ENCODE data around the gene IGSF9.
A peak's percentile ranks its signal among the peaks of the same experiment; 100 is the strongest.
"Not testable (repeated sequence)": the region's sequence is repeated elsewhere in the genome, so short reads cannot be mapped to it uniquely, and the experiment has no call there.

The IGSF9 gene

DNA sequence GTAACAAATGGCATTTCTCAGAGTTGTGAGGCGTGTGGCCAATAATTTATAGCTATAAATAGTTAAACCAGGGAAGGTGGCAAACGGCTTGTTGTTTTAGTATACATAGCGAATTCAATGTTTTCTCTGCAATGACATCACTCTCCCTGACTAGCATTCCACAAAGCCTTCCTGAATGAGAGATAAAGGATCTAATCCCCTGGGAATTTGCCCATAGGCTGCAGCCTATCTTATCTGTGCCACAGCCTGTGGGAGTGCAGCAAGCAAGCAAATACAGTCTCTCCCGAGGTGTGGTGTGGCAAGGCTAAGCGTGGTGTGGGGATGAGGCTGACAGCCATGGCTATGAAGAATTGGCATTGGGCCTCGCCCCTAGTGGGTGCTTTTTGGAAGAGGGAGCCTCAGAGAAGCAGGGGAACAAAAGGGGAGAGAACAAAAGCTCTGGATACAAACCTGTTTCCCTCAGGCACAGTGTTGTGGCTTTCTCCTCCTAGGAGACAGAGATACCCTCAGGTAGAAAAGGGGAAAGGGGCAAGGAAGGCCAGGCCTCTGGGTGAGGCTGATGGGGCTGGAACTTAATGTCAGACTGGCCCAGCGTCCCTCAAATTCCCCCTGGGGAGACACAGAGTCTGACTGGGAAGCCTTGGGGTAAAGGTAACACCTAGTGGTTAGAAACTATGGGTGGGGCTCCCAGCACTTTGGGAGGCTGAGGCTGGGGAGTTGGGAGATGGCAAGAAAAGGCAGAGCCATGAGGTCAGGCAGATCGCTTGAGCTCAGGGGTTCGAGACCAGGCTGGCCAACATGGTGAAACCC lies 29.0 kb downstream of the IGSF9 start:
- peaks cover 70% of the 10 kb centered on the region for H3K4me1 Mint-ChIP-seq (ENCODE audit: low read depth)
- H3K27me3 Mint-ChIP-seq: no peaks in the 10 kb centered on the region
- H3K9me3 Mint-ChIP-seq (ENCODE audit: low read depth): no peaks in the 10 kb centered on the region
- H3K27ac Mint-ChIP-seq: peak overlapping the region; percentile 4
- no peak overlapping the region for H3K4me3 Mint-ChIP-seq
- H3K36me3 Mint-ChIP-seq: peaks cover 15% of the 10 kb centered on the region

DNA sequence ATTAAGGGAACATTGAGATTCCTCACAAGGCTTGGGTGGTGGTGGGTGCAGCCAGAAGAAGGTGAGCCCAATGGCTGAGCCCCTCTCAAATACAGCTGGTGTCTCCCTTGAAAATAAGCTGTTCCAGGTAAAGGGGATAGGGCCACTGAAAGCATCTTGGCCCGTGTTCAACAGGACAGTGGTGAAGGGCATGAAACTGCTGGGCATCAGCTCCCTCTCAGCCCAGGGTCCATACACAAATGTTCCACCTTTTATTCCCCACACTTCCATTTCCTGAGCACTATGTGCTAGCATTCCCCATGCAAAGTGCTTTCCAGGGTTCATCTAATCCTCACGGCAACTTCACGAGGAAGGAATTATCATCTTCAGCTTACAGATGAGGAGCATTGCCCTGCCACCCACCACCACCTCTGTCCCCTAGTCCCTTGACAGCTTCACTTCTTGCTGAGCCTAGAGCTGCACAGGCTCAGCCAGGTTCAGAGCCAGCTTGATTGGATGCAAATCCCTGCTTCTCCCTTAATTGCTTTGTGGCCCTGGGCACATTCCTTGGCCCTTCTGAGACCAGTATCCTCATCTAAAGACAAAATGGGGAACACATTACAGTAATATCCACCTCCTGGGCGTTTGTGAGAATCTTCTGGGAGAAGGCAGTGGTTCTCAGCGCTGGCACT lies 29.7 kb downstream of the IGSF9 start:
- Mint-ChIP-seq H3K4me1 (ENCODE audit: low read depth) (peaks cover 70% of the 10 kb centered on the region), H3K4me3 (no peak overlapping the region), H3K9me3 (ENCODE audit: low read depth) (no peaks in the 10 kb centered on the region), H3K27me3 (no peaks in the 10 kb centered on the region), H3K27ac (peak overlapping the region; percentile 59), H3K36me3 (peaks cover 12% of the 10 kb centered on the region)

DNA sequence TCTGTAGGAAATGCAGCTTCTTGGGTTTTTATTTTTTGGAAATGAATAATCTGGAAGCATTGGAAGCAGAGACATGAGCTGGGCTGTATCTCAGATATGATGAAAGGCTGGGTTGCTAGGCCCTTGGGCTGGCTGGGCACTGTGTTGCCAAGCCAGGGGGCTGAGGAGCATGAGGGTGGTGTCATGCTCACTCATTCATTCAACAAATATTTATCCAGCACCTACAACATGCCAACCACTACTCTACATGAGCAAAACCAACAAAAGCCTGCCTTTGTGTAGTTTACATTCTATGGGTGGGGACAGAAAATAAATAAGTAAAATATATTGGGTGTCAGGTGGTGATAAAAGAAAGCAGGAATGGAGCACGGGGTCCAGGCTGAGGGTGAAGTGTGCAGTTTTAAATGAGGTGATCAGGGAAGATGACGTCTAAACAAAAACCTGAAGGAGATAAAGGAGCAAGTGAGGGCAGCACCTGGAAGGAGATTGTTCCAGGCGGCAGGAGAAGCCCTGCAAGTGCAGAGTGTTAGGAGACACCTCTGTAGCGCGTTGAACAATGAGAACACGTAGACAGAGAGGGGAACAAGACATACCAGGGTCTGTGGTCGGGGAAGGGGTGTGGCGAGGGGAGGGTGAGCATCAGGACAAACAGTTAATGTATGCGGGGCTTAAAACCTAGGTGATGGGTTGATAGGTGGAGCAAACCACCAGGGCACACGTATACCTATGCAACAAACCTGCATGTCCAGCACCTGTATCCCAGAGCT lies 31.0 kb downstream of the IGSF9 start:
- H3K9me3 Mint-ChIP-seq (ENCODE audit: low read depth): no peaks in the 10 kb centered on the region
- H3K27me3 Mint-ChIP-seq: no peaks in the 10 kb centered on the region
- H3K36me3 Mint-ChIP-seq: peaks cover 12% of the 10 kb centered on the region
- peak overlapping the region; percentile 54 for H3K27ac Mint-ChIP-seq
- peaks cover 70% of the 10 kb centered on the region for H3K4me1 Mint-ChIP-seq (ENCODE audit: low read depth)
- no peak overlapping the region for H3K4me3 Mint-ChIP-seq

DNA sequence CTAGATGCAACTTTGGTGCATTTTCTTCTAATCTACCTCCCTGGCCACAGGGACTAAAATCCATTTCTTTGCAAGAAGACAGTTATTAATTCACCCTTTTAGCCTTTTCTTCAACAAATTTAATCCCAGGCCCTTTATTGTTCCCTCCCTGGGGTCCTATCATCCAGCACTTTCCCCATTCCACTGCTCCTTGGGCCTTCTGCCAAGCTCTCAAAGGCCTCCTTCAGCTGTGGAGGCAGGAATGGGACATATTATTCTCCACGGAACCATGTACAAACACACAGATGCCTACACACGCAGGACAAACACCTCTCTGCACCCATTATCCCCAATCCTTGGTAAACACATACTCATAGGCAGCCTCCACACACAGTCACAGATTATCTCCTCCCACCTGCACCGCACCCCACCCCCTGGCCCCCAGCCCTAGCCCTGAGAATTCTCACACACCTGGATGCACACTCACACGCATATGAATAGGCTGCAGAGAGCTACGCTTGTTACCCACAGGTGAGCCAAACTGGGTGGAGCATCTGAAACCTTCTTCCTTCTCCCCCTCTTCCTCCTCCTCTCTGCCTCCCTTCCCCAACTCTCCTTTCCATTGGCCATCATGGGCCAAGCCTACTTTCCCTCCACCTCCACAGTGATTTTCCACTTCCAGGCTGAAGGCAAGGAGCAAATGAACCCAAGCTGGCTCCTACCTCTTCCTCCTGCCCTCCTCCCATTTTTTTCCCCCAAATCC lies 31.8 kb downstream of the IGSF9 start:
- no peak overlapping the region for H3K4me3 Mint-ChIP-seq
- H3K9me3 Mint-ChIP-seq (ENCODE audit: low read depth): no peaks in the 10 kb centered on the region
- H3K27ac Mint-ChIP-seq: no peak overlapping the region
- H3K36me3 Mint-ChIP-seq: peaks cover 12% of the 10 kb centered on the region
- H3K4me1 Mint-ChIP-seq (ENCODE audit: low read depth): peaks cover 67% of the 10 kb centered on the region
- no peaks in the 10 kb centered on the region for H3K27me3 Mint-ChIP-seq

DNA sequence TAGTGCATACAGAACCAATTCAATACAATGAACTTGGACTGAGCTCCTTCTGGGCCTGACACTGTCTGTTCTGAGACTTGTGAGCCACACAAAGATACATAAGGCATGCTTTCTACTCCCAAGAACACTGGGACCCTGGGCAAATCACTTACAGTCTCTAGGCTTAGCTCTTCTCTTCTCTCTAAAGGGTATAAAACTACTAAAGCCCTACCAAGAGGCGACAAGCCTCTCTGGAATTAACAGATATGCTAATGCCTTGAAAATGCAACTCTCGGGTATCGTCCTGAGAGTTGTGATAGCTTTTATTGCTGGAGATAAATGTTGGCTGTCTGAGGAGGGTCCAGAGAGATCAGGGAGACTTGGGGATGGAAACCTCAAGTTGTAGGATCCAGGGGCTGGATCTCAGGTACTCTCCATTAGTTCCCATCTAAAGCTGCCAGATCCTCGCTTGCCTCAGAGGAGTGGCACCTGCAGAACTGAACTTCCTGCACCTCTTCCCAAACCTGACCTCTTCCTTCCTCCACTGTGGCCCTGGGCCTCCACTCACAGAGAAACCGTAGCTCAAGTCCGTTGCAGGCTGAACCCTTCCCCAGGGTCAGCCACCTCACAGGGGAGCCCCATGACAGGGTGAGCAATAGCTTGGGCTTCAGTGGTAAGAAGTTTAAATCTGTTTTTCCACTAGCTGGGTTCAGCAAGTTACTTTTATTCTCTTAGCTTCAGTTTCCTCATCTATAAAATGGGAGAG lies 33.9 kb downstream of the IGSF9 start:
- H3K27ac Mint-ChIP-seq: peak overlapping the region; percentile 89
- no peaks in the 10 kb centered on the region for H3K27me3 Mint-ChIP-seq
- H3K4me1 Mint-ChIP-seq (ENCODE audit: low read depth): peaks cover 63% of the 10 kb centered on the region
- peak overlapping the region; percentile 20 for H3K4me3 Mint-ChIP-seq
- no peaks in the 10 kb centered on the region for H3K9me3 Mint-ChIP-seq (ENCODE audit: low read depth)
- peaks cover 3% of the 10 kb centered on the region for H3K36me3 Mint-ChIP-seq

DNA sequence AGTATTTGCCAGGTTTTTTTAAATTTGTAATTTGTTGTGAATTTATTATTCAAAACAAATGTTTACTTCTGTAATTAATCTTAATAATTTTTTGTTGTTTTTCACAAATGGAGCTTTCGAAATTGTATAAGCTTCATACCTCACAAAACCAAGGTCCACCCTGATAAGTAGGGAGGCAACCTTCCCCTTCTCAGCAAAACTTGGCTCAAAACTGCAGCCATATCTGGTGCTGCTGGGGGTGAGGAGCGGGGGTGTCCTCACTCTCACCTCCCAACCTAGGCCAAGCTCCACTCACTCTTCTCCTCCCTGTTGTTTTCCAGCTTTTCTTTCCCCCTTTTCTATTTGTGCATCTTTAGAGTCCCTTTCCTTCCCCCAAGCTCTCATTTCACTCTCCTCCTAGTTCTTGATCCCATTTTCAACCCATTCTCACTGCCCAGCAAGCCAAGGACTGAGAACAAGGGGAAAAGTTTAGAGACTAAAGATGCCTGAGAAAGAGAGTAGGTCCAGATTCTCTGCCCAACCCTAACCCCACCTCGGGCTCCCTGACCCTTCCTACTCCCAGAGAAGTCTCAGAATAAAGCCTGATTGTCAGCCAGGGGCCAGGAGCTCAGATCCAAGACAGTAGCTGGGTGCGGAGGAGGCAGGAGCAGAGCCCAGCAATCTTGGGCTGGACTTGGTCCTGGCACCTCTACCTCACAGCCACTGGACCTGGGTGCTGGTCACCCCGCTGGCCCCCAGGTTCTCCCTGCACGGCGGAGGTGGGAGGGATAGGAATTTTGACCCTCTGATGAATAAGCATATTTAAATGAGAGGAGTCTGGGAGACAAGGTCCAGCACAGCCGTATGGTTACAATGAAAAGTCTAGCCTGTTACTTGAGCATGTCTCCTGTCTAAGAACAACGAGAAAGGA lies 37.1 kb downstream of the IGSF9 start:
- Mint-ChIP-seq H3K27ac (no peak overlapping the region), H3K4me3 (no peak overlapping the region), H3K27me3 (no peaks in the 10 kb centered on the region), H3K9me3 (ENCODE audit: low read depth) (peaks cover 3% of the 10 kb centered on the region), H3K4me1 (ENCODE audit: low read depth) (peaks cover 48% of the 10 kb centered on the region), H3K36me3 (peaks cover 5% of the 10 kb centered on the region)

DNA sequence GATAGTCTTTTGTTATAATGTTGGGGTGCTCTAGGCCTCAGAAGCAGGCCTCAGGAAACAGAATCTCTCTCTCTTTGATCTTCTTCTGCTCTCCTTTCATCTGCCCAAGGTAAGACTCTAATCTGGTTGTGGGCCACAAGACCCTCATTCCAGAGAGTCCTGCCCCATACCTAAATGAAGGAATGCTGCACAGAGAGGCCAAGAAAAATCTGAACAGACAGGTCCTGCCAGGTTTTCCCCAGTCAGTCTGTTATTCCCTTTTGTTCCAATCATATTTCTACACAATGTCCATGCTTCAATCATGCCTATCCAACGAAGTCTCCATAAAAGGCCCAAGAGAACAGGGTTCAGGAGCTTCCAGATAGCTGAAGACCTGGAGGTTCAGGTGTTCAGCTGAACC lies 38.5 kb downstream of the IGSF9 start:
- Mint-ChIP-seq H3K27ac (peak overlapping the region; percentile 25), H3K4me3 (no peak overlapping the region), H3K9me3 (ENCODE audit: low read depth) (peaks cover 3% of the 10 kb centered on the region), H3K4me1 (ENCODE audit: low read depth) (peaks cover 36% of the 10 kb centered on the region), H3K36me3 (peaks cover 5% of the 10 kb centered on the region), H3K27me3 (no peaks in the 10 kb centered on the region)

DNA sequence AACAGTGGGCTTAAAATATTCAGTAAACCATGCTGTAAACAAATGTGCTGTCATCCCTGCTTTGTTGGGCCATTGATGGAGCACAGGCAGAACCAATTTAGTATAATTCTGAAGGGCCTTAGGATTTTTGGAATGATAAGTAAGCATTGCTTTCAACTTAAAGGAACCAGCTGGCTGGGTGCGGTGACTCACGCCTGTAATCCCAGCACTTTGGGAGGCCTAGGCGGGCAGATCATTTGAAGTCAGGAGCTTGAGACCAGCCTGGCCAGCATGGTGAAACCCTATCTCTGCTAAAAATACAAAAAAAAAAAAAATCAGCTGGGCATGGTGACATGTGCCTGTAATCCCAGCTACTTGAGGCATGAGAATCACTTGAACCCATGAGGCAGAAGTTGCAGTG lies 41.4 kb downstream of the IGSF9 start:
- H3K27me3 Mint-ChIP-seq; H3K27ac Mint-ChIP-seq; H3K36me3 Mint-ChIP-seq; H3K9me3 Mint-ChIP-seq (ENCODE audit: low read depth); H3K4me3 Mint-ChIP-seq; H3K4me1 Mint-ChIP-seq (ENCODE audit: low read depth): not testable (repeated sequence)

DNA sequence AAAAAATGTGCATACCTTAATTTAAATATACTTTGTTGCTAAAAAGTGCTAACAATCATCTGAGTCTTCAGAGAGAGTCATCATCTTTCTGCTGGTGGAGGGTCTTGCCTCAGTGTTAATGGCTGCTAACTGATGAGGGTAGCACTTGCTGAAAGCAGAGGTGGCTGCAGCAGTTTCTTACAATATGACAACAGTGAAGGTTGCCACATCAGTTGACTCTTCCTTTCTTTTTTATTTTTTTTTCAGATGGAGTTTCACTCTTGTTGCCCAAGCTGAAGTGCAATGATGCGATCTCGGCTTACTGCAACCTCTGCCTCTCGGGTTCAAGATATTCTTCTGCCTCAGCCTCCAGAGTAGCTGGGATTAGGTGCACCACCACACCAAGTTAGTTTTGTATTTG lies 42.9 kb downstream of the IGSF9 start:
- Mint-ChIP-seq H3K4me3 (no peak overlapping the region), H3K27ac (no peak overlapping the region), H3K36me3 (peaks cover 5% of the 10 kb centered on the region), H3K9me3 (ENCODE audit: low read depth) (peaks cover 3% of the 10 kb centered on the region), H3K4me1 (ENCODE audit: low read depth) (peaks cover 6% of the 10 kb centered on the region), H3K27me3 (no peaks in the 10 kb centered on the region)

DNA sequence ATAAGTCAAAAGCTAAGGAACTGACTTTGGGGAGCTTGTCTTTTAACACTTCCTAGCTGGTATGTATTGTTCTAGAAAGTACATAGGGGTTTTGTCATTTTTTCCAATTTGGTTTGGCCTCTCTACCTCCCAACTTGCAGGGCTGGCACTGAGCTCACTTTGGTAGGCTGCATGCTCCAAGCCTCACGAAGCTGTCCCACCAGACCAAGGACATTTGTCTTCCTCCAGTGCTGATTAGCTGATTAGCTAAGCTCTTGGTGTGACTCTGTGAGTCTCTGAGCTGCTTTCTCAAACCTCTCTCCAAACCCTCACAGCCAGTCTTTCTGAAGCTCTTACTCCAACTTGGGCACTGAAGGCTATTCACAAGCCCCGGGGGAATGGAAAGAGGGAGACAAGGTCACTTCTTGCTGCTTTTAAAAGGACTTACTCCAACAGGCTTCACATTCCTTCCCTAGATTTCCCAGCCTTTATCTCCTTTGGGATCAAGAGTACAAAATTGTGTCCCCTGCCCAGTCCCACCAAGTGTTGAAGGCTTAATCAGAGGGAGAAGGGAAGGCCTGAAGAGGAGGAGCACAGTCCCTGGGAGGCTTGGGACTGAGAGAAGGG lies 44.6 kb downstream of the IGSF9 start:
- Mint-ChIP-seq H3K9me3 (ENCODE audit: low read depth) (peaks cover 3% of the 10 kb centered on the region), H3K27ac (no peak overlapping the region), H3K27me3 (no peaks in the 10 kb centered on the region), H3K36me3 (peaks cover 5% of the 10 kb centered on the region), H3K4me1 (ENCODE audit: low read depth) (no peaks in the 10 kb centered on the region), H3K4me3 (no peak overlapping the region)

DNA sequence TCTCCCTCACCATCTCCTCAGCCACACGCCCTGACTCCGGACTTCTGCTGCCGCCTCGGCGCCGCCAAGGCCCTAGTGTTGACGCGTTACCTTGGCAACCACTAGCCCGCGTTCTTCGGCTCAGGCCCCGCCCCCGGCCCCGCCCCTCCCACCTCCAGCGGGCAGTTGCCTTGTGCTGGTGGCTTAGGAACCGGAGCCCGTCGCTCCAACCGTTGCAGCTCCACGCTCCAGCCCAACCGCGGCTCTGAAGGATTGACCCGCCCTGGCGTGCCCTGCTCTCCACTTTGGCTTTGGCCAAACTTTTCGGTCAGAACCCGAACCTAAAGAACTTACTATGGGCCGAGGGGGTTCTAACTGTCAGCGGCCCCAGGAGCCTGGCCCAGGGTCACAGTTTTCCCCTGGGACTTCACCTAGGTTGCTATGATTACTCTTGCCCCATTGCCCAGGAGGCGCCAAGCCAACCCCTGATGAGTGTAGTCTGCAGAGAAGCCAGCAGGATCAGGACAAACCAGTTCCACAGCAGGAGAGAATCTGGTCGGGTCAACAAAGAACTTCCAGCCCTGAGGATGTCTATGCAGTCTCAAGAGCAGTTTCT lies 45.2 kb downstream of the IGSF9 start, which contains the start of gene CFAP45:
Gene CFAP45, minus strand, starts transcription at position 80 of the 595 bp plus-strand sequence. Its CDS starts 67 bp downstream, at position 13.
- H3K4me3 Mint-ChIP-seq: no peak within 1 kb of the TSS
- H3K36me3 Mint-ChIP-seq: peaks cover 5% of the 10 kb centered on the region
- H3K4me1 Mint-ChIP-seq (ENCODE audit: low read depth): no peaks in the 10 kb centered on the region
- no peak within 1 kb of the TSS for H3K27ac Mint-ChIP-seq
- peaks cover 3% of the 10 kb centered on the region for H3K9me3 Mint-ChIP-seq (ENCODE audit: low read depth)
- no peaks in the 10 kb centered on the region for H3K27me3 Mint-ChIP-seq

DNA sequence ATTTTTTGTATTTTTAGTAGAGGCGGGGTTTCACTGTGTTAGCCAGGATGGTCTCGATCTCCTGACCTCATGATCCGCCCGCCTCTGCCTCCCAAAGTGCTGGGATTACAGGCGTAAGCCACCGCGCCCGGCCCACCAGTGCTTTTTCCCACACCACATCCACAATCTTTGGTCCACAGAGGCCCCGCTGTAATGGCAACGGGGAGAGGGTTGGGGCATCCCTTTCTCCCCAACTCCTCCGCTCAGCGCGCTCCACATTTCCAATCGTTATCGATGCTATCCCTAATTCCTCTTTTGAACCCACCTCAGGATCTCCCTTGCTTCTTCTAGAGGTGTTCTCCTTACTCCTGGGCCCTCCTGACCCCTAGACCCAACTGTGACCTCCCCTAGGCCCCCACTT lies 45.8 kb downstream of the IGSF9 start:
- not testable (repeated sequence) for H3K27me3 Mint-ChIP-seq; H3K27ac Mint-ChIP-seq; H3K4me1 Mint-ChIP-seq (ENCODE audit: low read depth); H3K4me3 Mint-ChIP-seq; H3K9me3 Mint-ChIP-seq (ENCODE audit: low read depth); H3K36me3 Mint-ChIP-seq

DNA sequence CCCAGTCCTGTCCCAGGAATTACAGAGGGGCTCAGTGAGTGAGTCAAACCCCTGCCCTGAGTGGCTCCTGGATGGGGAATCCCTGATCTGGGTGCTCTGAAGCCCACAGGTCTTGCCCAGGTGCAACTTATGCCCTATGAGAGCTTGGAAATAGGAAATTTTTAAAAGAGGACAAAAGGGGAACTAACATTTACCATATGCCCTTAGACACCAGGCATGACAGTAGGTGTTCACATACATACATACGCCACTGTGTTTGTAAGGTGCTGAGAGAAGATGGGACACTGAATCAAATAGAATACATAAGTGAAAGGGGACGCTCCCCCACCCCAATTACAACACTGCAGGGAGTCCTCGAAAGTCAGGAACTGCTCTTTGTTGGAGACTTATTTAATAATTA lies 46.9 kb downstream of the IGSF9 start:
- Mint-ChIP-seq H3K4me1 (ENCODE audit: low read depth) (no peaks in the 10 kb centered on the region), H3K36me3 (peaks cover under 1% of the 10 kb centered on the region), H3K27ac (no peak overlapping the region), H3K9me3 (ENCODE audit: low read depth) (no peaks in the 10 kb centered on the region), H3K27me3 (no peaks in the 10 kb centered on the region), H3K4me3 (no peak overlapping the region)
